ENCODE data around the gene NSMF. TPM values are rescaled to one million over a fixed set of nuclear protein-coding genes. Genes with fewer than 3 reads are reported as not detected.
A peak's percentile ranks its signal among the peaks of the same experiment; 100 is the strongest.

The NSMF gene
- polyA plus RNA-seq, 1 of the 3 experiments (the other 2 are of a cell fraction), result 58.8 TPM

GRCh38 chr9:137479892-137480685, 21.0 kb upstream of the NSMF start:
- POLR2A ChIA-PET, result interaction anchor here (0.5 kb wide), 1 partner anchor 57 kb away, joined by 4 read pairs; the partner anchor contains the start of genes EXD3 and NOXA1
- DNase-seq, result peak; percentile 86
- no peaks in the 10 kb centered on the region for H3K9me2 ChIP-seq
- no peaks in the 10 kb centered on the region for H3F3A ChIP-seq (replicated peaks; ENCODE audit: insufficient read depth)
- H3K79me2 ChIP-seq (ENCODE audit: insufficient read depth), result no peaks in the 10 kb centered on the region
- H3K36me3 ChIP-seq (replicated peaks in 1 of 2; ENCODE audit: control insufficient read depth in 1 of 2, insufficient read depth in 2 of 2, low read length in 1 of 2), result no peaks in the 10 kb centered on the region
- no peak overlapping the region for H3K9ac ChIP-seq
- H3K4me3 ChIP-seq (ENCODE audit: low read depth in 2 of 2, low read length in 1 of 2), result no peak overlapping the region
- WGBS (ENCODE audit: low lambda C conversion rate), result 79% methylated on average over 29 of the region's 32 CpGs
- no peaks in the 10 kb centered on the region for H3K9me3 ChIP-seq
- H3K4me1 ChIP-seq (ENCODE audit: control insufficient read depth in 1 of 2, insufficient read depth in 2 of 2, low read depth in 1 of 2, low read length in 1 of 2), result peaks cover 0 to 39% of the 10 kb centered on the region in 2 experiments; a peak in 1 of 4 replicates
- no peaks in the 10 kb centered on the region for H3K27me3 ChIP-seq (ENCODE audit: insufficient read depth)
- CTCF ChIA-PET, result interaction anchor here (1.4 kb wide), 1 partner anchor 20 kb away, joined by 3 read pairs; no protein-coding TSS in a partner anchor
- no peak overlapping the region for H3K4me2 ChIP-seq
- TF ChIP-seq POLR2AphosphoS5 (IDR thresholded peaks at IDR 0.05; ENCODE audit: low read depth, low read length) (no peak), RXRA (IDR thresholded peaks at IDR 0.05; ENCODE audit: borderline replicate concordance, low read depth) (no peak), RCOR1 (IDR thresholded peaks at IDR 0.05; ENCODE audit: low read length) (no peak), TCF12 (IDR thresholded peaks at IDR 0.05) (no peak), PBX3 (IDR thresholded peaks at IDR 0.05) (no peak), USF1 (IDR thresholded peaks at IDR 0.05; ENCODE audit: borderline replicate concordance, low read depth) (no peak), TAF1 (IDR thresholded peaks at IDR 0.05; ENCODE audit: borderline replicate concordance, low read depth, low read length) (no peak), USF2 (IDR thresholded peaks at IDR 0.05; ENCODE audit: borderline replicate concordance, low read depth, low read length) (no peak), SMC3 (IDR thresholded peaks at IDR 0.05; ENCODE audit: low read depth, low read length) (no peak), MXI1 (IDR thresholded peaks at IDR 0.05; ENCODE audit: low read depth, low read length) (no peak), REST (IDR thresholded peaks at IDR 0.05; ENCODE audit: low read depth, low read length) (no peak), NRF1 (IDR thresholded peaks at IDR 0.05; ENCODE audit: low read depth, low read length) (no peak), NFIC (IDR thresholded peaks at IDR 0.05; ENCODE audit: borderline replicate concordance) (no peak), MEF2A (IDR thresholded peaks at IDR 0.05; ENCODE audit: borderline replicate concordance, low read depth) (no peak), FOXJ3 (CRISPR knock-in tag; IDR thresholded peaks at IDR 0.05) (no peak), IRF3 (IDR thresholded peaks at IDR 0.05; ENCODE audit: low read depth, low read length) (no peak), JUND (IDR thresholded peaks at IDR 0.05) (no peak), YY1 (IDR thresholded peaks at IDR 0.05; ENCODE audit: low read depth) (no peak), EZH2phosphoT487 (IDR thresholded peaks at IDR 0.05; ENCODE audit: borderline replicate concordance, low read depth) (no peak), FOSL2 (IDR thresholded peaks at IDR 0.05; ENCODE audit: borderline replicate concordance, low read depth) (no peak)
- no peaks in the 10 kb centered on the region for H4K20me1 ChIP-seq (ENCODE audit: insufficient read depth)
- no peak overlapping the region for H2AFZ ChIP-seq (ENCODE audit: low read depth)
- peak overlapping the region in 1 of 2 experiments; percentile 68; a peak in 2 of 4 replicates for H3K27ac ChIP-seq (ENCODE audit: low read depth in 2 of 2, low read length in 1 of 2)
